PC-9 (cell line): ENCODE data around the gene SND1. TPM values are rescaled to one million over a fixed set of nuclear protein-coding genes. Genes with fewer than 3 reads are reported as not detected.

ENCODE experiments used
- BruUV-seq: library from RNA; stranded (reverse); fragments of 400-500 nt; replicated peaks from 2 replicates; lab custom pipeline; 2021; lab: Mats Ljungman, UMichigan
- CTCF ChIA-PET: fragments of 300-600 bp; sonication (Branson Sonifier 250); formaldehyde crosslinking; loops from one replicate; lab custom pipeline; 2022; ENCODE audit warnings: antibody characterized with exemption; lab: Charles Lee
- POLR2A ChIA-PET: fragments of 300-600 bp; sonication (Branson Sonifier 250); formaldehyde crosslinking; loops from one replicate; lab custom pipeline; 2022; ENCODE audit warnings: antibody characterized with exemption; ENCODE audit not compliant: unreplicated experiment; lab: Charles Lee
- DNase-seq, 2 experiments: peaks; one replicate each; pipeline versions ENCODE4 v3.0.0 to v3.0.0-alpha.2; 2015 to 2022; ENCODE audit warnings: mixed read lengths in 1 of 2
- H2AFZ ChIP-seq: fragments of 200-600 bp; sonication (generic); 2 replicates; pipeline ENCODE4 v1.8.1; 2017; ENCODE audit warnings: antibody characterized with exemption
- H3F3A ChIP-seq: fragments of 200-600 bp; sonication (generic); 2 replicates; pipeline ENCODE4 v1.8.1; 2017; ENCODE audit warnings: antibody characterized with exemption, mild to moderate bottlenecking, low read depth; ENCODE audit not compliant: insufficient read depth
- H3K27ac ChIP-seq: fragments of 200-600 bp; sonication (generic); 2 replicates; pipeline ENCODE4 v1.6.1; 2016; ENCODE audit warnings: mixed run types
- H3K27me3 ChIP-seq: fragments of 200-600 bp; sonication (generic); 2 replicates; pipeline ENCODE4 v1.6.1; 2016; ENCODE audit warnings: low read depth, mixed run types; ENCODE audit not compliant: insufficient read depth
- H3K36me3 ChIP-seq: fragments of 200-600 bp; sonication (generic); 2 replicates; pipeline ENCODE4 v1.6.1; 2016; ENCODE audit warnings: low read depth, mixed run types
- H3K4me1 ChIP-seq: fragments of 200-600 bp; sonication (generic); replicated peaks from 2 replicates; pipeline ENCODE4 v1.6.1; 2016; ENCODE audit warnings: mixed run types; ENCODE audit not compliant: insufficient read depth
- H3K4me2 ChIP-seq: fragments of 200-600 bp; sonication (generic); 2 replicates; pipeline ENCODE4 v1.6.1; 2017; ENCODE audit warnings: mixed run types
- H3K4me3 ChIP-seq: fragments of 200-600 bp; sonication (generic); 2 replicates; pipeline ENCODE4 v1.6.1; 2016; ENCODE audit warnings: mixed run types
- H3K79me2 ChIP-seq: fragments of 200-600 bp; sonication (generic); 2 replicates; pipeline ENCODE4 v1.6.1; 2017; ENCODE audit warnings: low read depth, mixed run types
- H3K9me2 ChIP-seq: fragments of 200-600 bp; sonication (generic); 2 replicates; pipeline ENCODE4 v1.8.1; 2017; ENCODE audit warnings: mild to moderate bottlenecking; ENCODE audit not compliant: insufficient read depth
- H3K9me3 ChIP-seq: fragments of 200-600 bp; sonication (generic); 2 replicates; pipeline ENCODE4 v1.8.1; 2016; ENCODE audit warnings: low read depth; ENCODE audit not compliant: insufficient read depth
- H4K20me1 ChIP-seq: fragments of 200-600 bp; sonication (generic); 2 replicates; pipeline ENCODE4 v1.8.1; 2017; ENCODE audit not compliant: insufficient read depth
- CTCF ChIP-seq: fragments of 200-600 bp; sonication (generic); conservative IDR thresholded peaks from 2 replicates; pipeline ENCODE4 v1.6.1; 2017; ENCODE audit warnings: mixed run types, antibody characterized with exemption, mild to moderate bottlenecking, moderate library complexity
- EZH2 ChIP-seq: fragments of 200-600 bp; sonication (generic); IDR thresholded peaks from 2 replicates; pipeline ENCODE4 v1.8.0; 2017; ENCODE audit warnings: antibody characterized with exemption, low read depth
- intact Hi-C: fragments of 100-400 bp; cut with micrococcal nuclease; formaldehyde crosslinking; loops from one replicate; pipeline ENCODE4 v1.10.0; 2022; ENCODE audit not compliant: unreplicated experiment
- total RNA-seq: library from RNA; stranded (reverse); gene quantifications from 2 replicates; pipeline ENCODE4 v1.2.3, GENCODE V29; 2021

Gene SND1
- total RNA-seq, 1 experiment from 2014 or later, result 273 TPM

DNA sequence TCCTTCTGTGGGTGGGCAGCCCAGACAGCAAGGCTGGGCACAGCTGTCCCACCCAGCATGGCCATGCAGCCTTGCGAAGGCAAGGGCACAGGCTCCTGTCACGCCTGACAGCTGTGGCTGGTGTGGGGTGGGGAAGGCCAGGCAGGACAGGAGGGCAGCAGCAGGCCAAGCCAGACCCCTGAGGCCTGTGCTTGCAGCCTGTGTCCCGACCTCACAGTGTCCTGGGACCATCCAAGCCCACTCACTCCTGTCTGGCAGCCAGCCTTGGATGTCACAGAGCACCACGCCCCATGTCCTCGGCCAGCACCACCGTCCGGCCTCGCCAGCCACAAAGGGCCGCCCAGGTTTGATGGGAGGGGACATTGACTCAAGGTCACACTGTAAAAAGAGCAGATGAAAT, 464.7 kb downstream of the SND1 start:
- no peaks in the 10 kb centered on the region for H4K20me1 ChIP-seq
- BruUV-seq, result no TSS peak
- H3K4me3 ChIP-seq, result no peak overlapping the region
- intact Hi-C loops, result no loop called here
- DNase-seq, result no peak
- H3K9me2 ChIP-seq, result no peaks in the 10 kb centered on the region
- H3K9me3 ChIP-seq, result no peaks in the 10 kb centered on the region
- no peak overlapping the region for H3K4me2 ChIP-seq
- no peaks in the 10 kb centered on the region for H3K79me2 ChIP-seq
- H3K27ac ChIP-seq, result no peak overlapping the region
- CTCF ChIA-PET, result no interaction called here
- no peaks in the 10 kb centered on the region for H3K27me3 ChIP-seq
- no peaks in the 10 kb centered on the region for H3K36me3 ChIP-seq
- POLR2A ChIA-PET, result no interaction called here
- H2AFZ ChIP-seq, result no peak overlapping the region
- TF ChIP-seq EZH2 (no peak), CTCF (no peak)
- no peaks in the 10 kb centered on the region for H3F3A ChIP-seq
- H3K4me1 ChIP-seq, result 0 out of 2 replicates have a peak, but pooled peaks cover 5% of the 10 kb centered on the region

- no peak for DNase-seq
- no peak overlapping the region for H3K4me2 ChIP-seq
- no peak overlapping the region for H3K27ac ChIP-seq
- H3K9me3 ChIP-seq, result no peaks in the 10 kb centered on the region
- intact Hi-C loops, result no loop called here
- H3K27me3 ChIP-seq, result no peaks in the 10 kb centered on the region
- 0 out of 2 replicates have a peak, but pooled peaks cover 5% of the 10 kb centered on the region for H3K4me1 ChIP-seq
- H2AFZ ChIP-seq, result no peak overlapping the region
- no peaks in the 10 kb centered on the region for H4K20me1 ChIP-seq
- H3K36me3 ChIP-seq, result no peaks in the 10 kb centered on the region
- POLR2A ChIA-PET, result no interaction called here
- no TSS peak for BruUV-seq
- H3K79me2 ChIP-seq, result no peaks in the 10 kb centered on the region
- no peak overlapping the region for H3K4me3 ChIP-seq
- TF ChIP-seq EZH2 (no peak), CTCF (no peak)
- no peaks in the 10 kb centered on the region for H3K9me2 ChIP-seq
- H3F3A ChIP-seq, result no peaks in the 10 kb centered on the region
- CTCF ChIA-PET, result no interaction called here
These were observed 465.7 kb downstream of the SND1 start for GRCh38 chr7:128117691-128118090.

DNA sequence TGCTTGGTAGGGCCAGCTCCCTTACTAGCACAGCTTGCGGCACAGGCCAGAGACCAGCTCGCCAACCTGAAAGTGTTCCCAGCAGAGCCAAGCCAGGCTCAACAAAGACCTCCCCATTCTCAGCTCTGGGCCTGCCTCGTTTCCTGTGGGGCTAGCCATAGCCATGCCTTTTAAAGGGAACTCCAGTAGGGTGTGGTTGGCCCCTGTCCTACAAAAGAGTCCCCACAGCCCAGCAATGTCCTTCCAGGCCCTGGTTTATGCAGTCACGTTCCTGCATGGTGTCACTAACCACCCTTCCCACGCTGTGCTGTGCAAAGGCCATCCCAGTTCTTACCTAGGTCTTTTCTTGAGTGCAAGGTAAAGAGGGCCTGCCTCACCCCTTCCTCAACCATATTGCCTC, 467.0 kb downstream of the SND1 start:
- no TSS peak for BruUV-seq
- no peaks in the 10 kb centered on the region for H3K79me2 ChIP-seq
- no peak overlapping the region for H2AFZ ChIP-seq
- no peak for TF ChIP-seq CTCF
- TF ChIP-seq EZH2, result no peak
- CTCF ChIA-PET, result no interaction called here
- no peak overlapping the region for H3K27ac ChIP-seq
- H3K4me2 ChIP-seq, result no peak overlapping the region
- POLR2A ChIA-PET, result no interaction called here
- H3F3A ChIP-seq, result no peaks in the 10 kb centered on the region
- H3K4me3 ChIP-seq, result no peak overlapping the region
- no peaks in the 10 kb centered on the region for H3K9me2 ChIP-seq
- H3K9me3 ChIP-seq, result no peaks in the 10 kb centered on the region
- no peaks in the 10 kb centered on the region for H3K27me3 ChIP-seq
- no peaks in the 10 kb centered on the region for H4K20me1 ChIP-seq
- H3K4me1 ChIP-seq, result 0 out of 2 replicates have a peak, but pooled peaks cover 5% of the 10 kb centered on the region
- DNase-seq, result no peak
- H3K36me3 ChIP-seq, result no peaks in the 10 kb centered on the region
- intact Hi-C loops, result no loop called here
